Measurements from ENCODE around the gene PHF24.

DNA sequence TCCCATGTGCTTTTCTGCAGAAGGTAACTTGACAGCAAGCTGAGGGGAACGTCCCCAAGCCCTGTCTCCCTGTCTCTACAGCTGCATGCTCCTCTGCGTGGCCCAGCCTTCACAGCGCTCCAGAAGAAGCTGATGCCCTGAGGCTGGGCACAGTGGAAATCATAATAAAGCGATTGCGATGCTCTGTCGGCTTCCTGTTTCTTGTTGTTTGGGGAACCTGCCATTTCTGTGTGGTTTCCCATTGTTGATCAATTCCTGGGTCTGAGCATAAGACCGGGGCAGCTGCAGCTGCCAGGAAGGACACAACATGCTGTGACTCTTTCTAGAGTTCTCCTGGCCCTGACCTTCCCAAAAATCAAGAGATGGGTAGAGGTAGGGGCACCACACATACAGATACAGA lies 24.3 kb downstream of the PHF24 start:
- TF ChIP-seq POLR2A (IDR thresholded peaks at IDR 0.05; ENCODE audit: low read depth): no peak
- TF ChIP-seq, protein P1, sequence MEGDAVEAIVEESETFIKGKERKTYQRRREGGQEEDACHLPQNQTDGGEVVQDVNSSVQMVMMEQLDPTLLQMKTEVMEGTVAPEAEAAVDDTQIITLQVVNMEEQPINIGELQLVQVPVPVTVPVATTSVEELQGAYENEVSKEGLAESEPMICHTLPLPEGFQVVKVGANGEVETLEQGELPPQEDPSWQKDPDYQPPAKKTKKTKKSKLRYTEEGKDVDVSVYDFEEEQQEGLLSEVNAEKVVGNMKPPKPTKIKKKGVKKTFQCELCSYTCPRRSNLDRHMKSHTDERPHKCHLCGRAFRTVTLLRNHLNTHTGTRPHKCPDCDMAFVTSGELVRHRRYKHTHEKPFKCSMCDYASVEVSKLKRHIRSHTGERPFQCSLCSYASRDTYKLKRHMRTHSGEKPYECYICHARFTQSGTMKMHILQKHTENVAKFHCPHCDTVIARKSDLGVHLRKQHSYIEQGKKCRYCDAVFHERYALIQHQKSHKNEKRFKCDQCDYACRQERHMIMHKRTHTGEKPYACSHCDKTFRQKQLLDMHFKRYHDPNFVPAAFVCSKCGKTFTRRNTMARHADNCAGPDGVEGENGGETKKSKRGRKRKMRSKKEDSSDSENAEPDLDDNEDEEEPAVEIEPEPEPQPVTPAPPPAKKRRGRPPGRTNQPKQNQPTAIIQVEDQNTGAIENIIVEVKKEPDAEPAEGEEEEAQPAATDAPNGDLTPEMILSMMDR (IDR thresholded peaks at IDR 0.05): no peak
